Ramos (cell line): ENCODE measurements around the gene FAM83G.

ENCODE experiments used
- in situ Hi-C: fragments of 300-500 bp; cut with MboI; formaldehyde crosslinking; loops from one replicate; pipeline ENCODE4 v1.14.3; 2022; ENCODE audit warnings: low sequenced_read_pairs; ENCODE audit not compliant: unreplicated experiment

FAM83G gene

DNA sequence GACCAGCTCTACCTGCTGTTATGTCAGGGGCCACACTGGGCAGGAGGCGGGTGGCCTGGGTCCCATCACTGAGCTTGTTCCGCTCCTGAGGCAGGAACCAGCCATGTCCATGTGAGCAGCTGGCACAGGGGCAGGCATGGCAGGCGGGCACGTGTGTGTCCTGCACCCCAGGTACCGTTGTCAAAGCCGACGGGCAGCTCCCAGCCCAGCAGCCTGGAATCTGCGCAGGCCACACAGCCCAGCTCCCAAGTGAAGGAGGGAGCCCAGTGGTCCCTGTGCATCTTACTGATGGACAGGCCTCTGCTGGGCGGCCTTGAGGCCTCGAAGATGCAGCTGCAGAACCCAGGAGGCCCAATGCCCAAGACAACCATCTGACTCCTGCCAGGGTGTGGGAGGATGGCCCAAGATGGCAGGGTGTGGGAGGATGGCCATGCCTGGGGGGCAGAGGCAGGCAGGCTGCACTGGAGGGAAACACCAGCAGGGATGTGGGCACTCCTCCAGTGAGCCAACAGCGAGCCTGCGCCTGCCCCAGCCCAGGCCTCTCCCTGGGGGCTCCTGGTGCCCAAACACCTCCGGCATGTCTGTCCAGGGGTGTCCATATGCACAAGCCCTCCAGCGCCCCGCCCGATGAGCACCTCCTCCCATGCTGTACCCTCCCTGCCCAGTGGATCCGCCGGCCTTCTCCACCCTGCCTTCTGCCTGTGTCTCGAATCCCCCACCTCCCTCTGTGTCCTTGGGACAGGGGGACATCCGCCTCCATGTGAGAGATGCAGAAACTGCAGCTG lies 12.8 kb downstream of the FAM83G start:
- in situ Hi-C loops: no loop called here

DNA sequence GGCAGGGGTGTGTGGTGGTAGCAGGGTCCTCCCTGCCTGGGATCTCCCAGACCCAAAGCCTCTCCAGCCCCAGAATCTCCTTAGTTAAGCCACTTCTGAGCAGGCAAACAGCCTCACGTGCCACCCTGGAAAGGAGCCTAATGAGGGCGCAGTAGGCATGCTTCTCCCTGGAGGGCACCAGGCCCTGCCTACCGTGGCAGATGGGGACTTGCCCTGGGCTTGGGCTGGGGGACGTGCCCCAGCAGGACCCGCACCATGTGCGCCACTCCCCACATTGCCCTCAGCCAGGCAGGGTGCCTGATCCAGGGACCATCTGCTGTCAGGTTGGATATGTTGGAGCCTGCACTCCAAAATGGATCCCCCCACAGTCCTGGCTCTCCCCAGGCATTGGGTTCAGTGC lies 14.2 kb downstream of the FAM83G start:
- in situ Hi-C loops: no loop called here

DNA sequence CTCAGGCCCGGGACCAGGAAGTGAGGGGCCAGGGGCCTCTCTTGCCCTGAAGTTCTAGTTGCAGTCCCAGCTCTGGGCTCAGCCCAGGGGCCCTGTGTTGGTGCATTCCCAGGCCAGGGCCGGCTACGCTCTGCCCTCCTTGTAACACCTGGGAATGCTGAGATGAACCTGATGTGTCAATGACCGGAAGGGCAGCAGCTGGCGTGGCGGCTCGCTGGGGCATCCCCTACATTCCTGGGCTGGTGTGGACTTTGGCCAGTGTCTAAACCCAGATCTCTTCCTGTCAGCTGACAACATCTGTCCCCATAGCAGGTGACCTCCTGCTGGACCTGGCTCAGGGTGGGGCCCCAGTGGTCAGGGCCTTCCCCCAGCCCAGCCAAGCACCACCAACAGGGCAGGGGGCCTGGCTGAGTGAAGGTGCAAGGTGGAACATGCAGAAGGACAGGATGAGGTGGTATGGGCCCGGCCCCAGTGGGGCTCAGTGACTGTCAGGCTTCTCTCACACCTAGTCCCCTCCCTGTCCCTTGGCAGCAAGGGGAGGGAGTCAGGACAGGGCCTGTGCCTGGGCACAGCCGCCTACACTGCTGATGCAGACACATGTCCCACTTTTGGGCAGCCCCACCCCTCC lies 15.9 kb downstream of the FAM83G start:
- in situ Hi-C loops: no loop called here

DNA sequence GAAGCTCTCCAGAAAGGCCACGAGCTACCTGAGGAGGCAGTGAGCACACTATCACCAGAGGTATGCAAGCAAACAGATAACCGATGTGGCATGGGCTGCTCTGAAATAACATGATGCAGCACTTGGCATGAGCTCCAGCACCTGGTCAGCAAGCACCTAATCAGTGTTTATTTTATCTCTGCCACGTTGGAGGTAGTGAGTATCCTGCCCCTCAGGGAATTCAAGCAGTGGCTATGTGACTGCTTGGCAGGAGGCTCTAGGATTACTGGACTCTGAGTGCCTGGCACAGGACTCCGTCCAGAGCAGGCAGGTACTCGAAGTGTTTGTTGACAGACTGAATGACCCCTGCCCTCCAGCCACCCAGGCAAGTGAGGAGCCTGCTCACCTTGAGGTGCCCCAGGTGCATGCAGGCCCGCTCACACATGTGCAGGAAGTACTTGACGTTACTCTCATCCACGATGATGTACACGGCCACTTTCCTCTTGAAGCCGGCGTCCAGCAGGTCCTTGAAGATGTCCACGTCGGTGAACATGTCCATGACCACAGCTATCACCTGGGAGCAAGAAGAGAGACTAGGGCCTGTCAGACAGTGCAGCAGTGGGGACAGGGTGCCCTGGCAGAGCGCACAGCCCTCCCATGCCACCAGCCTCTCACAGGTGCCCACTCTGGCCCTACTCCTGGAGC lies 16.6 kb downstream of the FAM83G start:
- in situ Hi-C loops: no loop called here

DNA sequence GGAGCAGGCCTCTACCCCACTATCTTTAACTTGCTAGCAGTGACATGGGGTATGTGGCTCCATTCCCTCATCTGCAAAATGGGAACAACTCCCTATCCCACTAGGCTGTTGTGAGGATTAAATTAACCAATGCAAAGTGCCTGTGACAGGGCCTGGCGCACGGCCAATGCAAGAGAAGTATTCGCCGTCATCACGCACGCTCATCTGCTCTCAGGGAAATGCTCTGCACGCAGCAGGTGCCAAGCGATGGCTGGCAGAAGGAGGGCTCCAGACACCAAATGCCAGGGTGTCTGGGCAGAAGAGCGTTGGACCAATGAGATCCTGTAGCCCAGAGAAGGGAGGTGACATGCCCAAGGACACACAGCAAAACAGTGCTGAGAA lies 17.3 kb downstream of the FAM83G start:
- in situ Hi-C loops: no loop called here

DNA sequence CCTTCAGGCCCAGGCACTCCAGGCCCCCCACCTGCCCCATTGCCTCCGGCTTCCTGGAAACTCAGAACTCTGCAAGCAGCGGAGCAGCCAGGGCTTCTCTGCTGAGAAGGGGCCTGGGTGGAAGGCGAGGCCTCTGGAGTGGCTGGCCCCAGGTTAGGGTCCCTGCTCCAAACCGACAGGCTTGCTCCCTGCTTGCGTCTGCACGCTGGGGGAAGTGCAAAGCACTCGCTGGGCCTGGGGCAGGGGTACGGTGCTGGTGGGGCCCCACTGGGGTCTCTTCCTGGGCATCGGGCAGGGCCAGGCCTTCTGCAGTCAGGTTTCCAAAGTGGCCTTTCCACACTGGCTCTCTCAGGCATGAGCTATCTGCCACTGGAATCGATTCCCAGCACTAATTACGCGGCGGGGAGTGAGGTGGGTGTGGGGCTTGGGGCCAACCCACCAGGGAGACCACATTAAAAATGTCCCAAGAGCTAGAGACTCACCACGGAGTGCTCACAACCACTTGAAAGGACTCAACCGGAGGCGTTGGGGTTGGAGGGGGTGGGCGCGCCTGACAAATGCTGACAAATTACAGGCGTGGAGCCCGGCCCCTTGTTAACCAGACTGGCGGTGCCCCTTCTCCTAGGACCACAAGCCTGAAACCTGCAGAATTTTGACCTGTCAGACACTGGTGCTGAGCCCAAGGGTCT lies 17.9 kb downstream of the FAM83G start:
- in situ Hi-C loops: no loop called here

DNA sequence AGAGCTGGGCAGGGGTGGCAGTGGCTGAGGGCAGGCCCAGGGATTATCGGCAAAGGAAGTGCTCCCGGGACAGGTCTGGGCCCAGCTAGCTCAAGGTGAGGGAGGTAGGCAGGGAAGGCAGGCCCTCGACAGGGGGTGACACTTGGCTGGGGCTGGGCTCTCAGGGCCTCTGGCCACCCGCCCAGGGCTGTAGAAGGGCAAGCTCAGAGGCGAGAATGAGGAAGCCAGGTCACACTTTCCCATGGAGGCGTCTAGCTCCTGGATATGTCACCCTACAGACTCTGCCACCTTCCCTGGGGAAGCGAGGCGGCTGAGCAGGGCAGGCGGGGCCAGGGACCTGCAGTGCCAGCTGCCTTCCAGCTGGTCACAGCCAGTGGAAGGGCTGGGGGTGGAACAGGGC lies 19.1 kb downstream of the FAM83G start:
- in situ Hi-C loops: no loop called here

DNA sequence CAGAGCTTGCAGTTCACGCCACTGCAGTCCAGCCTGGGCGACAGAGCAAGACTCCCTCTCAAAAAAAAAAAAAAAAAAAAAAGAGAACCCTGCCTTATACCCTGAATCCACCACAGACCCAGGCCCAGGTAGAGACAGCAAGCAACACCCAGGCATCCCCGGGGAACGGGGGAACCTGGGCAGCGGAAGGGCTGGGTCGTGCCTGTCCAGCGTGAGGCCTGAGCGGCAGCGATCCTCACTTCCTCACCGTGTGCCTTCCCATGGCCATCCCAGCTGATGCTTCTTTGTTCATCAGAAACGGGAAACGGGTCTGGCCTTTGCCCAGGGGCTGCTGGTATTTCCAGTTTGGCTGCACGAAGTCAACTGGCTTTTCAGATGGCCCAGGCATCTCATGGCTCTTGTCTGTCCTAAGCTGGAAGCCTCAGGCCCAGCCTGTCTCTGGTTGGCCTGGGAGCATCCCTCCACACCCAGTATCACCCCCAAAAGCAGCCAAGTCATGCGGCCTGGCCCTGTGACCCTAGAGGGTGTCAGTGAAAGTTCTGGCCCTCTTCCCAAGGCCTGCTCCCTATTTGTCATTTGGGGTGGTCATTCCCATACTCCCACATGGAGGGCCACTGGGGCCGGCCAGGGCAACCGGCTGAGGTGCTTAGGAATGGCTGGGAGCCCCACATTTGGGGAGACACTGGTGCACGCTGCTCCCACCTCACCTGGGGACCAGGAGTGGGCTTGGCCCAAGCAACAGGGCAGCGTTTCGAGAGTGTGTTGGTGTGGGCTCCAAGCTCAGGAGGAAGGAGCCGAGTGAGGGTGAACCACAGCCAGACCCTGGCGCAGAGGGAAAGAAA lies 20.1 kb downstream of the FAM83G start:
- in situ Hi-C loops: no loop called here

DNA sequence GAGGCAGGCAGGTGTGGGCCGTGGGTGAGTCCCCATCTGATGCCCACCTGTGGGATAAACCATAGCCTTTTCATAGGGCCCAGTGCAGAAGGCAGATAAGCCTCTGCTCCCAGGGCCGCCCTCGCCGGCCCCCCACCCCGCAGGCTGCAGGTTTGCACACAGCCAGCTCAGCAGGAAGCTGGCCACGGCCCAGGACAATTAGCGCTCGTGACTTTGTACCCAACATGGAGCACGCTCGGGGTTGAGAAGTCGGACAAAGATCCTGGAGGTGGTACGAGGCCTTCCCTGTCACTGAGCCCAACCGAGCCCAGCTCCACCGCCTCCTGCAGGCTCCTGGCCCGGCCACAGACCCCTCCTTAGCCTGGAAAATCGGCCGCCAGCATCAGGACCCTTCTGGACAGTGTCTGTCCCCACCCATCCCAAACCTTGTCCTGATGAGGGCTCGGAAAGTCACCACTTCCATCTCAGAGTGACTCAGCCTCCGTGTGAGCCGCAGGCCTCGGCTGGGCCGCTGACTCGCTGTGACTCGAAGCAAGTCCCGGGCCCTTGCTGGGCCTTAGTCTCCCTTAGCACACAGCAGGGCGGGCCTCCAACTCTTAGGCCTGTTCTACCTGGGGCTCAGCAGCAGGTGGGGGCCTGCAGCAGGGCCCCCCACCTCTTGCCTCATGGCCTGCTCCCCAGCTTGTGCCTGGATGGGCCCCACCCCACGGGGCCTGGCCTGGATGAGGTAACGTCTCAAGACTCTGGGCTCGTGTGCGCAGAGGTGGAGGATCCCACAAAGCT lies 22.7 kb downstream of the FAM83G start:
- in situ Hi-C loops: no loop called here

DNA sequence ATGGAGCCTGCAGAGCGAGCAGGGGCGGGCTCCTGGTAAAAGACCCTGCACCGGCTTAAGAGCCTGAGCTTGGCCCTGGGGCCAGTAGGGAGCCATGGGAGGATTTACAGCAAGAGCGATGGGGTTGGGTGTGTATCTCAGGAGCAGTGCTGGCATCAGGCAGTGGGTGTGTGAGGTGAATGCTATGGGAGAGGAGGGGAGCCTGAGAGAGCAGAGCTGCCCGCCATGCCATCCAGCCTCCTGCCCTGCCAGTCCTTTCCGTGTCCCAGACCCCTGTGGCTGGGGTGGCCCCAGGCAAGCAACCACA lies 23.3 kb downstream of the FAM83G start:
- in situ Hi-C loops: no loop called here

DNA sequence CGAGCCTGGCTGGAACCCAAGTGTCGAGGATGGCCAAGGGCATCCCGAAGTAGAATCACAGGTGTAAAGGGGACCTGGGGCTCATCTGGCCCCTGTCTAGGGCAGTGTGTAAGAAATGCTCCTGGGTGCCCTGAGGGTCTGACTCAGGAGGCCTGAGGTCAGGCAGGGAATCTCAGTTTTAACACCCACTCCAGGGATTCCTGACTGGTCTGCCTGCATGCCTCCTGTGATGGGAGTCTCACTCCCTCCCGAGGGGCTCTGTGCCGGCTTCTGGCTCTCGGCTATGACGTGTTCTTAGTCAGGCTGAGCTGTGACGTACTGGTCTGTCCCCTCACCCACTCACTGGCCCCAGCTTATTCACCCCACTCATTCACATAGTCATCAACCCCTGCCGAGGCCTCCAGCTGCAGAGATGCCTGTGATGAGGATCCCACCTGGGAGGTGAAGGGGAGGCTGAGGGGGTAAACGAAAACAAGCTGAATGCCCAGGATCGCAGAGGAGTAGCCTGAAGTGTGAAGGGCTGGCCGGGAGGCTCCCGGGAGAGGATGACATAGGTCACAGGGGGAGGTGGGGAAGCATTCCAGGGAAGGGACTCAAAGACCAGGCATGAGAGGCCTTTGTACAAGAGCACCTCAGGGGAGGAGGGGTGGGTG lies 23.8 kb downstream of the FAM83G start:
- in situ Hi-C loops: no loop called here

DNA sequence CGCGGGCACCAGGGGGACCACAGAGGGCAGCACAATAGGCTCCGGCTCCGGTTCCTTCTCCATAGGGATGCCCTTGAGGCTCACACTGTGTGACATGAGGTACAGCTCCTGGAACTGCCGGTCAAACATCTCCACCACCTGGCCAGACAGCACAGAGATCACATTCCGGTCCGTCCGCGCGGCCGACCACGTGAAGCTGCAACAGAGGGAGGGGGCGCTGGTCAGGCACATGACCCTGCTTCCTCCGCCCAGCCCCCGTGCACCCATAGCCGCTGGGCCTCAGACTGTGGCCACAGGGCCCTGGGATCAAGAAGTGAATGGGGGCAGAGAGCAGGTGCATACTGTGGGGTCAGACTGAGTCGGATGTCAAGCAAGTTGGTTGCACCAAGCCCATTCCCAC lies 25.9 kb downstream of the FAM83G start:
- in situ Hi-C loops: no loop called here

DNA sequence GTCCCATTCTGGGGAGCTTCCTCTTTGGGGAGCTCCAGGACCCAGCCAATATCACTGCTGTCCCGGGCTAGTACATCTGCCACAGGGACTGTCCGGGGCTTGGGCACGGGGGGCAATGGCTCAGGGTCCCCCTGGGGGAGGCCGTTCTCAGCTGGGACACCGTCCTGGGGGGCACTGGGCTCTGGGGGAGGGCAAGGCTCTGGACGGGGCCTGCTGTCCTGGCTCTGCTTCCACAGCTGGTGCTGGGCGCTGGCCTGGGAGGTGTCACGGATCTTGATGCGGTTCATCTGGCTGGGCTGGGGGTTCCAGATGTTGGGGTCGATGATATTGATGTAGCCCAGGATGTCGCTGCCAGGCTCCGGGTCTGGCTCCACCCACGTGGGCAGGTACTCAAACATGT lies 26.5 kb downstream of the FAM83G start:
- in situ Hi-C loops: no loop called here

DNA sequence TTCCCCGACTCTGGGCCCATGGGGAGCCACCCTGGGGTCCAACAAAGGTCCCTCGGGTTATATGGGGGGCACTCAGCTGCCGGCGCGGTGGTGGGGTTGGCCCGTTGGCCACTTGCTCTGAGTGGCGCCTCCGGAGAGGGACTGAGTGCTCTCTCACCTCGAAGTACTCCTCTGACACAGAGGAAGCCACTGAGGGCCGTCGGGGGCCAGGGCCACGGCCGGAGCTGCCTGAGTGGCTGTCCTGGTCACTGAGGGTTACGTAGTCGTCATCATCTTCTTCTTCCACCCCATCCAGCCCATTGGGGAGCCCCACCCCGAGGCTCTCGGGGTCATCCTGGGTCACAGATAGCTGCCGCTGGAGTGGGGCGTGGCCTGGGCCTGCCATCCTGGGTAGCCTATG lies 26.9 kb downstream of the FAM83G start:
- in situ Hi-C loops: no loop called here

DNA sequence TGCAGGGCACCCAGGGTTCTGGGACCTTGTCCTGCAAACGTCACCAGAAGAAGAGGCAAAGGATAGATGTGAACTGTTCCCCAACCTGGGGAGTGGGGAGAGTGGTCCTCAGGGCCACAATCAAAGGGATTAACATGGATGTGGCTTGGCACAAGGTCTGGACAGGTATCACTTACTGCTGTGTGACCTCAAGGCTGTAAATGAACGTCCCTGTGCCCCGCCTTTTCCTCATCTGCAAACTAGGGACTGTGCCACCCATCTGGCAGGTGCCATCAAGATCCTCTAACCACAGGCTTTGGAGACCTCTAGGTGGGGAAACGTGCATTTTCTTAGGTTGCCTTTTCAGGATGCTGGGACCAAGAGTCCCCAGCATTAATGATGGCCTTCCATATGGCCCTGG lies 27.5 kb downstream of the FAM83G start:
- in situ Hi-C loops: no loop called here

DNA sequence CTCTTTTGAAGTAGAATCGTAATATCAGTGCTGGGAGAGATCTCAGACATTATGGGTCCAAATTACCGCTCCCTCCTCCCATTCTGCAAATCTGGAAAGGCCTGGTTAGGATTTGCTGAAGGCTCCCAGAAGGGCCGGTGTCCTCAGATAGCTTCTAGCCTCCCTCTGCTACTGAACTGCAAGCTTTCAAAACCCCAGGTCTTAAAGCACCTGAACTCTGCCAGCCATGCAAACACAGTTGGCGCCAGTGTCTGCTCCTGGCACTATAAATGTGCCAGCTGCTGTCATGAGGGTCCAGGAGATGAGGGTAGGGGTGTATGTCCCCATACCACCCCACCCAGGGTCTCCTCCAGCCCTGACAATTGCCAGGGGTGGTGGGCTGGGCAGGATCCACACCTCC lies 28.4 kb downstream of the FAM83G start:
- in situ Hi-C loops: no loop called here

DNA sequence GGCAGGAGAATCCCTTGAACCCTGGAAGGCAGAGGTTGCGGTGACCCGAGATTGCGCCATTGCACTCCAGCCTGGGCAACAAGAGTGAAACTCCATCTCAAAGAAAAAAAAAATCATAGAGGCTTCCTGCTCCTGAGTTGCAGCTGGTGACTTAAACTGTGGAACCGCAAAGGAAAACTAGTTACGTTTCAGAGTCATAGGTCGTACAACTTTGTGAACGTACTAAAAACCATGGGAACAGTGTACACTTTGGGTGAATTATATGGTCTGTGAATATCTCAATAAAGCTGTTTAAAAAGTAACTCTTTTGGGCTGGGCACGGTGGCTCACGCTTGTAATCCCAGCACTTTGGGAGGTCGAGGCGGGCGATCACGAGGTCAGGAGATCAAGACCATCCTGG lies 29.0 kb downstream of the FAM83G start:
- in situ Hi-C loops: no loop called here

DNA sequence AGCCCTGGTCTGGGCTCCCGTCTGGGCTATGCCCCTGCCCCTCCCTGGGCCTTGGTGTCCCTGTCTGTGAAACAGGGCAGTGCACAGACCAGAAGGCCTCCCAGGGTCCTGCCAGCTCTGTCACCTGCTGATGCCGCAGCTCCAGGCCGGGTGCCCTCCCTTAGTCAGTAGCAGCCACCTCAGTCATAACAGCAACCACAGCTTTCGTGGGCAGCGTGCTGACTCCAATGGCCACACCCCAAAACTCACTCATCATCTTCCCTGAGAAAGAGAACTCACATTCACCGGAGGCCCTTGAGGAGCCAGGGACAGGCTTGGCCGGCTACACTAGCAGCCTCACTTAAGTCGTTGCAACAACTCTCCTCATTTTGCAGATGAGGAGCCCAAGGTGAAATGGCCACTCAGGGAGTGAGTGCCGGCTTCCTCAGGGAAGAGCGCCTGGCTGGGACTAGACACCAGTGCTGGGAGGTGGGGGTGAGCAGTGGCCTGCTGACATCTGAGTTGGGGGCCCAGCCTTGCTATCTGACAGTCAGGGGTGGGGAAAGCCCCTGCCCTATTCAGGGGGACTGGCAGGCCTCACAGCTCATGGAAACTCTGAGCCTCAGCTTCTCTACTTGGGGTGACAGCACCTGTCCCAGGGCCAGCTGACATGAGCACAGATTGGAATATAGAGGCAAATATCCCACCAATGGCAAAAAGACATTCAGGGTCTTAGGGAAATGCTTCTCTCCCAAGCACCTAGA lies 30.0 kb downstream of the FAM83G start:
- in situ Hi-C loops: loop anchor here (25.0 kb wide), 1 partner anchor 162 kb away; no protein-coding TSS in a partner anchor
